ENCODE measurements around the gene PANK4.
A peak's percentile ranks its signal among the peaks of the same experiment; 100 is the strongest.
"Not testable (repeated sequence)": the region's sequence is repeated elsewhere in the genome, so short reads cannot be mapped to it uniquely, and the experiment has no call there.

Gene PANK4

DNA sequence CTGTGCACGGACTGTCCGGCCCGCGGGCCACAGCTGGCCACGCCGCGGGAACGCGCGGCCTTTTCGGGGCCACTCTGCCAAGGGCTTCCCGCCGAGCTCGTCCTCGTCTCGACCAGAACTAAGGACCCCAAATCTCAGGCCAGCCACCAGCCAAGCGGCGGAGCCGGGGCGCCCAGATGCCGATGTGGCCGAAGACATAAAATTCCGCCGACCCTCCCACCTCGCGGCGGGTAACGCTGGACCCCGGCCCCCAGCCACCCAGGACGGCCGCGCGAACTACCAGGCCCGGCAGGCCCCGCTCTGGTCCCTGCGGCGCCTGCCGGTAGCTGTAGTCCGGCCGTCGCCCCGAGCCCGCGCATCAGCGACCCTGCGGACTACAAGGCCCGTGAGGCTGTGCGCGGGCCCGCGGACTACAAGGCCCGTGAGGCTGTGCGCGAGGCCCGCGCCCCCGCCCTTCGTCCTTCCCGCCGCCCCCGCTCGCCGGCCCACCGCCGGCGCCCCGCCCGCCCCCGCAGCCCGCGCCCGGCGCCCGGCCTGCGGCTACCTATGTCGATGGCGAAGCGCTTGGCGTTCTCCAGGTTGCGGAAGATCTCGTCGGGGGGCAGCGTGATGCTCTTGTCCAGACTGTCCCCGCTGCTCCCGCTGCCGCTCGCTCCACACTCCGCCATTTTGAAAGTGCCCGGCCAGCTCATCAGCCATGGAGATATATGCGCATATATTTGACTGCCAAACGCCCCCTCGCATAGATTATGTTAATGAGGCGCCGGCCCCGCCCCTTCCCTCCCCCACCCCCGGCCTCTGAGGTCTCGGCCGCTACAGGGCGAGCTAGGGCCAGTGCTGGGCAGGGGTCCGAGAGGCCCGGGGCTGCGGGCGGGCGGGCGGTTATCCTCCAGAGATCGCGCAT, at the start of gene PANK4:
PANK4 (minus strand) TSS at position 677 of the 904 bp plus-strand sequence; CDS start at position 668, 9 bp downstream.
- TF ChIP-seq, protein P1, sequence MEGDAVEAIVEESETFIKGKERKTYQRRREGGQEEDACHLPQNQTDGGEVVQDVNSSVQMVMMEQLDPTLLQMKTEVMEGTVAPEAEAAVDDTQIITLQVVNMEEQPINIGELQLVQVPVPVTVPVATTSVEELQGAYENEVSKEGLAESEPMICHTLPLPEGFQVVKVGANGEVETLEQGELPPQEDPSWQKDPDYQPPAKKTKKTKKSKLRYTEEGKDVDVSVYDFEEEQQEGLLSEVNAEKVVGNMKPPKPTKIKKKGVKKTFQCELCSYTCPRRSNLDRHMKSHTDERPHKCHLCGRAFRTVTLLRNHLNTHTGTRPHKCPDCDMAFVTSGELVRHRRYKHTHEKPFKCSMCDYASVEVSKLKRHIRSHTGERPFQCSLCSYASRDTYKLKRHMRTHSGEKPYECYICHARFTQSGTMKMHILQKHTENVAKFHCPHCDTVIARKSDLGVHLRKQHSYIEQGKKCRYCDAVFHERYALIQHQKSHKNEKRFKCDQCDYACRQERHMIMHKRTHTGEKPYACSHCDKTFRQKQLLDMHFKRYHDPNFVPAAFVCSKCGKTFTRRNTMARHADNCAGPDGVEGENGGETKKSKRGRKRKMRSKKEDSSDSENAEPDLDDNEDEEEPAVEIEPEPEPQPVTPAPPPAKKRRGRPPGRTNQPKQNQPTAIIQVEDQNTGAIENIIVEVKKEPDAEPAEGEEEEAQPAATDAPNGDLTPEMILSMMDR (IDR thresholded peaks at IDR 0.05; ENCODE audit: low read depth, low read length, missing control alignments): no peak
- Histone ChIP-seq H3K27me3 (replicated peaks) (peaks cover 12% of the 10 kb centered on the region), H3K4me3 (ENCODE audit: low read depth, low read length) (peak within 1 kb of the TSS; percentile 85), H3K27ac (peak within 1 kb of the TSS; percentile 55), H3K36me3 (replicated peaks) (peaks cover 2% of the 10 kb centered on the region)
- peak; percentile 89 for DNase-seq
- in situ Hi-C loops (cut with HindIII; ENCODE audit: low pct_ligation_motif_present, low sequenced_read_pairs): no loop called here

DNA sequence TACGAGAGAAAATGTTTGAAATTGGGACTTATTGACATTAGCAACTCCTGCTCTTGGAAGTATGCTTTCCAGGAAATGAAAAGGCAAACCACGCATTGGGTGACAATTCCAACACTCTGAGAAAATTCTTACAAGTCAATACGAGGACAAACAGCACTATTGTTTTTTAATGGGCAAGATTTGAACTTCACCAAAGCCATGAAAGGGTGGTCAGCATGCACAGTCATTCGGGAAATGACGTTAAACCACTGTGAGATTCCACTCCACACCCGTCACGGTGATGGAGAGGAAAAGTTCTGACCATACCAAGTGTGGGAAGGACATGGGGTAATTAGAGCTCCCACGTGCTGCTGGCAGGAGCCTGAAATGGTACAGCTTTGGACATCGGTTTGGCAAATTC, 48.0 kb upstream of the PANK4 start:
- Histone ChIP-seq H3K27ac (no peak overlapping the region), H3K27me3 (replicated peaks) (no peaks in the 10 kb centered on the region), H3K4me3 (ENCODE audit: low read depth, low read length) (no peak overlapping the region), H3K36me3 (replicated peaks) (no peaks in the 10 kb centered on the region)
- in situ Hi-C loops (cut with HindIII; ENCODE audit: low pct_ligation_motif_present, low sequenced_read_pairs): no loop called here
- DNase-seq: no peak
- TF ChIP-seq, protein P1 (IDR thresholded peaks at IDR 0.05; ENCODE audit: low read depth, low read length, missing control alignments): no peak

DNA sequence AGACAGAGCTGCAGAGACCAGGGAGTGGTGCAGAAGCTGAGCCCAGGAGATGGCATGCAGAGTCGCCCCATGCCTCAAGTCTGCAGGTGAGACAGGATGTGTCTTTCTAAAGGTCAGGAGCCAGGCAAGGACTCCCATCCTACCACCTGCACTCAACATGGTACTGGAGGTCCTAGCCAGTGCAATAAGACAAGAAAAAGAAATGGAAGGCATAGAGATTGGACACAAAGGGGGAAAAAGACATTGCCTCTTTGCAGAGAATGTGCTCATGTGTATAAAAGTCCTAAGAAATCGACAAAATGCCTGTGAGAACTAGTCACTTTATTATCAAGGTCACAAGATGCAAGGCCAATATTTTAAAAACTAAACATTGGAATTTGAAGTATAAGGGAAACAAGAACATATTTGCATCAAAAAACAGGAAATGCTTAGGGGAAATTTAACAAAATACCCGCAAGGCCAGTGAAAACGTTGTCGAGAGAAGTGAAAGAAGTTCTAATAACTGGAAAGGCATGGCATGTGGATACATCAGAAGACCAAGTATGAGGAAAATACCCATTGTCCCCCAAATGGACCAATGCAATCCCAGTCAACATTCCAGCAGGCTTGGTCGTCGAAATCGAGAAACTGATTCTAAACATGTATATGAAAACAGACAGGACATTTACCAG, 47.0 kb upstream of the PANK4 start:
- Histone ChIP-seq H3K27me3 (replicated peaks) (no peaks in the 10 kb centered on the region), H3K36me3 (replicated peaks) (no peaks in the 10 kb centered on the region), H3K27ac (no peak overlapping the region), H3K4me3 (ENCODE audit: low read depth, low read length) (no peak overlapping the region)
- DNase-seq: no peak
- TF ChIP-seq, protein P1 (IDR thresholded peaks at IDR 0.05; ENCODE audit: low read depth, low read length, missing control alignments): no peak
- in situ Hi-C loops (cut with HindIII; ENCODE audit: low pct_ligation_motif_present, low sequenced_read_pairs): no loop called here

DNA sequence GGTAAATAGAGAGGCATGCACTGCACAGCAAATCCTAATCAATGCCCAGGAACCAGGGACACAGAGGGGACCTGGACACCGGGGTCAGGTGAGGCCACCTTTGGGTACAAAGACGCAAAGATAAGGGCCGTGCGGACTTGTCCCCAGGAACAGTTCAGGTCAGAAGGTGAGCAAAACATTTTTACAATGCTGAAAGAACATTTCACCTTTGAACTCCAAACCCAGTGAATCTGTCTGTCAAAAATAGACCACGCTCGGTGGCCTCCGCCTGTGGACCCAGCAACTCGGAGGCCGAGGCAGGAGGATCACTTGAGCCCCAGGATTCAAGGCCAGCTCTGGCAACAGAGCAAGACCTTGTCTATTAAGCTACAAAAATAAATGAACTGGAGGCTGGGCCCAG, 45.0 kb upstream of the PANK4 start:
- DNase-seq: no peak
- Histone ChIP-seq H3K27ac (no peak overlapping the region), H3K4me3 (ENCODE audit: low read depth, low read length) (no peak overlapping the region), H3K36me3 (replicated peaks) (no peaks in the 10 kb centered on the region), H3K27me3 (replicated peaks) (no peaks in the 10 kb centered on the region)
- in situ Hi-C loops (cut with HindIII; ENCODE audit: low pct_ligation_motif_present, low sequenced_read_pairs): no loop called here
- TF ChIP-seq, protein P1 (IDR thresholded peaks at IDR 0.05; ENCODE audit: low read depth, low read length, missing control alignments): no peak

DNA sequence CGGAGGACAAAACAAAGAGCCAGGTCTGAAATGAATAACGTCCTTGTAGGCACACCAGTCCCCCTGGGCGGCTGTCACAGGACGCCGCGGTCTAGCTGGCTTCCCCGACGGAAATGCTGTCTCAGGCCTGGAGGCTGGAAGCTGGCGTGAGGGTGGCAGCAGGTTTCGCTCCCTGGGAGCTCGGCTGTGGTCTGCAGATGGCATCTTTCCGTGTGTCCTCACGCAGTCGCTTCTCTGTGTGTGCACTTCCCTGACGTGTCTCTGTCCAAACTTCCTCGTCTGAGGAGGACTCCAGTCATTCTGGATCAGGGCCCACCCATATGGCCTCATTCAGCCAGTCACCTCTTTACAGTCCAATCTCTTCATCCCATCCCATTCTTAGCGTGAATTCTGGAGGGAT, 43.9 kb upstream of the PANK4 start:
- TF ChIP-seq, protein P1 (IDR thresholded peaks at IDR 0.05; ENCODE audit: low read depth, low read length, missing control alignments): no peak
- Histone ChIP-seq H3K36me3 (replicated peaks) (no peaks in the 10 kb centered on the region), H3K4me3 (ENCODE audit: low read depth, low read length) (no peak overlapping the region), H3K27me3 (replicated peaks) (no peaks in the 10 kb centered on the region), H3K27ac (no peak overlapping the region)
- in situ Hi-C loops (cut with HindIII; ENCODE audit: low pct_ligation_motif_present, low sequenced_read_pairs): no loop called here
- DNase-seq: no peak

DNA sequence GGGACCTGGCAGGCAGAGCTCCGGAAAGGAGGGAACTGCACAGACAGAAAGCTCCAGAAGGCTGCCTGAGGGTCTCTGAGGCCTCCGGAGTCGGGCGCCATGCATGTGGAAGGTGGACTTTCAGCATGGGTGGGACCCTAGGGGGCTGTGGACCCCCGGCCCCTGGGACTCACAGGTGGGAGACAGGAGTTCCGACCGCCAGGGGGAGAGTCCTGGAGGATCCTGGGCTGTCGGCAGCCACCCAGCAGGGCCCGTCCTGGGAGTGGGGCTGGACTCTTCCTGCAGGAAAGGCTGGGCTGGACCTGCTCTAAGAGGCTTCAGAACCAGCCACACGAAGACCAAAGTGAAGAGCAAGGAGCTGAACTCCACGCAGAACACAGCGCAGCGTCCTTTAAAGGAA, 43.3 kb upstream of the PANK4 start:
- H3K36me3 ChIP-seq (replicated peaks); H3K4me3 ChIP-seq (ENCODE audit: low read depth, low read length); DNase-seq; H3K27me3 ChIP-seq (replicated peaks); H3K27ac ChIP-seq; in situ Hi-C loops (cut with HindIII; ENCODE audit: low pct_ligation_motif_present, low sequenced_read_pairs): not testable (repeated sequence)
